Measurements from ENCODE around the gene KIZ.
"Not testable (repeated sequence)": the region's sequence is repeated elsewhere in the genome, so short reads cannot be mapped to it uniquely, and the experiment has no call there.

The KIZ gene

GRCh38 chr20:21154692-21155091 lies 28.8 kb downstream of the KIZ start:
- no peaks in the 10 kb centered on the region for H3K4me1 ChIP-seq (ENCODE audit: control insufficient read depth, insufficient read depth, low read length, poor library complexity, severe bottlenecking)
- H3K4me3 ChIP-seq (ENCODE audit: insufficient read depth, low read depth, low read length, poor library complexity, severe bottlenecking): no peak overlapping the region
- H3K36me3 ChIP-seq (ENCODE audit: control insufficient read depth, insufficient read depth, low read length): peaks cover 5% of the 10 kb centered on the region
- H3K27me3 ChIP-seq (replicated peaks; ENCODE audit: control insufficient read depth, insufficient read depth, low read length, poor library complexity, severe bottlenecking): no peaks in the 10 kb centered on the region
- no peak overlapping the region for H3K27ac ChIP-seq (ENCODE audit: insufficient read depth, low read length, poor library complexity, severe bottlenecking)
- no peak for DNase-seq
- H3K9me3 ChIP-seq (ENCODE audit: control insufficient read depth, low read length): no peaks in the 10 kb centered on the region

DNA sequence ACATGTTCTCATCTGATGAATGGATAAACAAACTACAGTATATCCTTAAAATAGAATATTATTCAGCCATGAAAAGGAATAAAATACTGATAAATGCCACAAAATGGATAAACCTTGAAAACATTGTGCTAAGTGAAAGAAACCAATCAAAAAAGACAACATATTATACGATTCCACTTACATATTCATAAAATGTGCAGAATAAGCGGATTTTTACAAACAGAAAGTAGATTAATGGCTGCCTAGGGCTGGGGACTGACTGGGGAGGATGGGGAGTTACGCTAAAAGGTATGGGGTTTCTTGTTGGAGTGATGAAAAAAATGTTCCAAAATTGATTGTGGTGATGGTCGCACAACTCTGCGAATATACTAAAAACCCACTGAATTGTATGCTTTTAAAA lies 29.4 kb downstream of the KIZ start:
- no peaks in the 10 kb centered on the region for H3K9me3 ChIP-seq (ENCODE audit: control insufficient read depth, low read length)
- H3K27ac ChIP-seq (ENCODE audit: insufficient read depth, low read length, poor library complexity, severe bottlenecking): no peak overlapping the region
- H3K27me3 ChIP-seq (replicated peaks; ENCODE audit: control insufficient read depth, insufficient read depth, low read length, poor library complexity, severe bottlenecking): no peaks in the 10 kb centered on the region
- no peak overlapping the region for H3K4me3 ChIP-seq (ENCODE audit: insufficient read depth, low read depth, low read length, poor library complexity, severe bottlenecking)
- H3K4me1 ChIP-seq (ENCODE audit: control insufficient read depth, insufficient read depth, low read length, poor library complexity, severe bottlenecking): no peaks in the 10 kb centered on the region
- H3K36me3 ChIP-seq (ENCODE audit: control insufficient read depth, insufficient read depth, low read length): peaks cover 5% of the 10 kb centered on the region
- no peak for DNase-seq

DNA sequence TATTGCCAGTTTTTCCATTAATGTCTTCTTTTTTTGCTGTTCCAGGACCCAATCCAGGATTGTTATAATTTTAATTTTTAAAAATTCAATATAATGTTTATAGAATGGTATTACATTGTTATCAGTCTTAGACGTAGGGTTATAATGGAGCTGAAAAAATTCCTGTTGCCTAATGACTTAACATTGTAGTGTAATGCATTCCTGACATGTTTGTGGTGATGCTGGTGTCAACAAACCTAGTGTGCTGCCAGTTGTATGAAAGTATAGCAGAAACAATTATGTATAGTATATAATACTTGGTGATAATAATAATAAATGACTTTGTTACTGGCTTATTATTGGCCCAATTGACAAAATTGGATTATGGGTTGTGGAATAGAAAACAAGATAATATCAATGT lies 30.4 kb downstream of the KIZ start:
- Histone ChIP-seq H3K4me1 (ENCODE audit: control insufficient read depth, insufficient read depth, low read length, poor library complexity, severe bottlenecking) (no peaks in the 10 kb centered on the region), H3K36me3 (ENCODE audit: control insufficient read depth, insufficient read depth, low read length) (peaks cover 5% of the 10 kb centered on the region), H3K4me3 (ENCODE audit: insufficient read depth, low read depth, low read length, poor library complexity, severe bottlenecking) (no peak overlapping the region), H3K9me3 (ENCODE audit: control insufficient read depth, low read length) (no peaks in the 10 kb centered on the region), H3K27ac (ENCODE audit: insufficient read depth, low read length, poor library complexity, severe bottlenecking) (no peak overlapping the region), H3K27me3 (replicated peaks; ENCODE audit: control insufficient read depth, insufficient read depth, low read length, poor library complexity, severe bottlenecking) (no peaks in the 10 kb centered on the region)
- no peak for DNase-seq

GRCh38 chr20:21157006-21157405 lies 31.1 kb downstream of the KIZ start:
- Histone ChIP-seq H3K4me1 (ENCODE audit: control insufficient read depth, insufficient read depth, low read length, poor library complexity, severe bottlenecking) (no peaks in the 10 kb centered on the region), H3K27me3 (replicated peaks; ENCODE audit: control insufficient read depth, insufficient read depth, low read length, poor library complexity, severe bottlenecking) (no peaks in the 10 kb centered on the region), H3K27ac (ENCODE audit: insufficient read depth, low read length, poor library complexity, severe bottlenecking) (no peak overlapping the region), H3K4me3 (ENCODE audit: insufficient read depth, low read depth, low read length, poor library complexity, severe bottlenecking) (no peak overlapping the region), H3K9me3 (ENCODE audit: control insufficient read depth, low read length) (no peaks in the 10 kb centered on the region), H3K36me3 (ENCODE audit: control insufficient read depth, insufficient read depth, low read length) (peaks cover 5% of the 10 kb centered on the region)
- DNase-seq: no peak

GRCh38 chr20:21159658-21160380 lies 33.9 kb downstream of the KIZ start:
- Histone ChIP-seq H3K4me1 (ENCODE audit: control insufficient read depth, insufficient read depth, low read length, poor library complexity, severe bottlenecking) (no peaks in the 10 kb centered on the region), H3K36me3 (ENCODE audit: control insufficient read depth, insufficient read depth, low read length) (peaks cover 8% of the 10 kb centered on the region), H3K27me3 (replicated peaks; ENCODE audit: control insufficient read depth, insufficient read depth, low read length, poor library complexity, severe bottlenecking) (no peaks in the 10 kb centered on the region), H3K4me3 (ENCODE audit: insufficient read depth, low read depth, low read length, poor library complexity, severe bottlenecking) (no peak overlapping the region), H3K9me3 (ENCODE audit: control insufficient read depth, low read length) (no peaks in the 10 kb centered on the region), H3K27ac (ENCODE audit: insufficient read depth, low read length, poor library complexity, severe bottlenecking) (no peak overlapping the region)
- no peak for DNase-seq

DNA sequence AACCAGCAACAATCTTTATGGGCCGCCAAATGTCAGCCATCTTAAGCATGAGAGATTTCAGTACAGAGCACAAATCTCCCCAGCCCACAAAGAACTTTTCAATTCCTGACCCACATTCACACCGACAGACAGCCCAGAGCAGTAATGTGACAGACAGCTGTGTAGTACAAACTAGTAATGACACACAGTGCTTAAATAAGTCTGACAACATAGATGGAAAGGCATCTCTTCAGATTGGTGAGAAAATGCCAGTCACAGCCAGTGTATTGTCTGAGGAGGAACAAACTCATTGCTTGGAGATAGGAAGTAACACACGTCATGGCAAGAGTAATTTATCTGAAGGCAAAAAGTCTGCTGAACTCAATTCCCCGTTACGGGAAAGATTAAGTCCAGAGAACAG lies 36.0 kb downstream of the KIZ start:
- Histone ChIP-seq H3K36me3 (ENCODE audit: control insufficient read depth, insufficient read depth, low read length) (peaks cover 8% of the 10 kb centered on the region), H3K4me3 (ENCODE audit: insufficient read depth, low read depth, low read length, poor library complexity, severe bottlenecking) (no peak overlapping the region), H3K27ac (ENCODE audit: insufficient read depth, low read length, poor library complexity, severe bottlenecking) (no peak overlapping the region), H3K27me3 (replicated peaks; ENCODE audit: control insufficient read depth, insufficient read depth, low read length, poor library complexity, severe bottlenecking) (no peaks in the 10 kb centered on the region), H3K9me3 (ENCODE audit: control insufficient read depth, low read length) (no peaks in the 10 kb centered on the region), H3K4me1 (ENCODE audit: control insufficient read depth, insufficient read depth, low read length, poor library complexity, severe bottlenecking) (peaks cover 3% of the 10 kb centered on the region)
- no peak for DNase-seq

- no peak overlapping the region for H3K27ac ChIP-seq (ENCODE audit: insufficient read depth, low read length, poor library complexity, severe bottlenecking)
- H3K4me3 ChIP-seq (ENCODE audit: insufficient read depth, low read depth, low read length, poor library complexity, severe bottlenecking): no peak overlapping the region
Observed at GRCh38 chr20:21162631-21163030, 36.7 kb downstream of the KIZ start.

DNA sequence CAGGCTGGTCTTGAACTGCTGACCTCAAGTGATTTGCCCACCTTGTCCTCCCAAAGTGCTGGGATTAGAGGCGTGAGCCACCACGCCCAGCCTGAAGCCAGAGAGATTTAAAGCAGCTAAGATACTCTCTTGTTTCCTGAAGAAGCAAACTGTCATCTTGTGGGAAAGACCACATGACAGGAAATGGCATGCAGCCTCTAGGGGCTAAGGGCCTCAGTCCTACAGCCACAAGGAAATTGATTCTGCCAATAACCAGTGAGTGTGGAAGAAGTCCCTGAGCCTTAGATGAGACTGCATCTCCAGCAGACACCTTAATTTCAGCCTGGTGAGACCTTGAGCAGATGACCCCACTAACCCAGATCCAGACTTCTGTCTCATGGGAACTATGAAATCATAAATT lies 40.9 kb downstream of the KIZ start:
- Histone ChIP-seq H3K4me3 (ENCODE audit: insufficient read depth, low read depth, low read length, poor library complexity, severe bottlenecking) (no peak overlapping the region), H3K4me1 (ENCODE audit: control insufficient read depth, insufficient read depth, low read length, poor library complexity, severe bottlenecking) (peaks cover 3% of the 10 kb centered on the region), H3K36me3 (ENCODE audit: control insufficient read depth, insufficient read depth, low read length) (peaks cover 8% of the 10 kb centered on the region), H3K9me3 (ENCODE audit: control insufficient read depth, low read length) (no peaks in the 10 kb centered on the region), H3K27ac (ENCODE audit: insufficient read depth, low read length, poor library complexity, severe bottlenecking) (no peak overlapping the region), H3K27me3 (replicated peaks; ENCODE audit: control insufficient read depth, insufficient read depth, low read length, poor library complexity, severe bottlenecking) (no peaks in the 10 kb centered on the region)
- DNase-seq: no peak

More at GRCh38 chr20:21162631-21163030, 36.7 kb downstream of the KIZ start:
- peaks cover 3% of the 10 kb centered on the region for H3K4me1 ChIP-seq (ENCODE audit: control insufficient read depth, insufficient read depth, low read length, poor library complexity, severe bottlenecking)
- no peak for DNase-seq
- H3K27me3 ChIP-seq (replicated peaks; ENCODE audit: control insufficient read depth, insufficient read depth, low read length, poor library complexity, severe bottlenecking): no peaks in the 10 kb centered on the region
- no peaks in the 10 kb centered on the region for H3K9me3 ChIP-seq (ENCODE audit: control insufficient read depth, low read length)
- H3K36me3 ChIP-seq (ENCODE audit: control insufficient read depth, insufficient read depth, low read length): peaks cover 8% of the 10 kb centered on the region

GRCh38 chr20:21167261-21167660 lies 41.4 kb downstream of the KIZ start:
- no peak overlapping the region for H3K4me3 ChIP-seq (ENCODE audit: insufficient read depth, low read depth, low read length, poor library complexity, severe bottlenecking)

DNA sequence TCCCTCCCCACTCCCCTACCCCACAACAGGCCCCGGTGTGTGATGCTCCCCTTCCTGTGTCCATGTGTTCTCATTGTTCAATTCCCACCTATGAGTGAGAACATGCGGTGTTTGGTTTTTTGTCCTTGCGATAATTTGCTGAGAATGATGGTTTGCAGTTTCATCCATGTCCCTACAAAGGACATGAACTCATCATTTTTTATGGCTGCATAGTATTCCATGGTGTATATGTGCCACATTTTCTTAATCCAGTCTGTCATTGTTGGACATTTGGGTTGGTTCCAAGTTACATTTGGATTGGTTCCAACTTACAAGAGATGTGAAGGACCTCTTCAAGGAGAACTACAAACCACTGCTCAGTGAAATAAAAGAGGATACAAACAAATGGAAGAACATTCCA lies 42.2 kb downstream of the KIZ start:
- not testable (repeated sequence) for H3K4me3 ChIP-seq (ENCODE audit: insufficient read depth, low read depth, low read length, poor library complexity, severe bottlenecking); H3K27ac ChIP-seq (ENCODE audit: insufficient read depth, low read length, poor library complexity, severe bottlenecking); H3K9me3 ChIP-seq (ENCODE audit: control insufficient read depth, low read length); H3K36me3 ChIP-seq (ENCODE audit: control insufficient read depth, insufficient read depth, low read length); H3K27me3 ChIP-seq (replicated peaks; ENCODE audit: control insufficient read depth, insufficient read depth, low read length, poor library complexity, severe bottlenecking); H3K4me1 ChIP-seq (ENCODE audit: control insufficient read depth, insufficient read depth, low read length, poor library complexity, severe bottlenecking); DNase-seq

More at GRCh38 chr20:21167261-21167660, 41.4 kb downstream of the KIZ start:
- Histone ChIP-seq H3K9me3 (ENCODE audit: control insufficient read depth, low read length) (no peaks in the 10 kb centered on the region), H3K27ac (ENCODE audit: insufficient read depth, low read length, poor library complexity, severe bottlenecking) (no peak overlapping the region), H3K36me3 (ENCODE audit: control insufficient read depth, insufficient read depth, low read length) (peaks cover 8% of the 10 kb centered on the region), H3K27me3 (replicated peaks; ENCODE audit: control insufficient read depth, insufficient read depth, low read length, poor library complexity, severe bottlenecking) (no peaks in the 10 kb centered on the region), H3K4me1 (ENCODE audit: control insufficient read depth, insufficient read depth, low read length, poor library complexity, severe bottlenecking) (peaks cover 3% of the 10 kb centered on the region)
- DNase-seq: no peak
